HG02678 (cell line): ENCODE data around the gene STK33.

Experiments used
- ATAC-seq: cut with Tn5 transposase; IDR thresholded peaks from one replicate; pipeline ENCODE4 v1.9.1; 2021; ENCODE audit warnings: mild to moderate bottlenecking, moderate library complexity; ENCODE audit not compliant: unreplicated experiment

Gene STK33

DNA sequence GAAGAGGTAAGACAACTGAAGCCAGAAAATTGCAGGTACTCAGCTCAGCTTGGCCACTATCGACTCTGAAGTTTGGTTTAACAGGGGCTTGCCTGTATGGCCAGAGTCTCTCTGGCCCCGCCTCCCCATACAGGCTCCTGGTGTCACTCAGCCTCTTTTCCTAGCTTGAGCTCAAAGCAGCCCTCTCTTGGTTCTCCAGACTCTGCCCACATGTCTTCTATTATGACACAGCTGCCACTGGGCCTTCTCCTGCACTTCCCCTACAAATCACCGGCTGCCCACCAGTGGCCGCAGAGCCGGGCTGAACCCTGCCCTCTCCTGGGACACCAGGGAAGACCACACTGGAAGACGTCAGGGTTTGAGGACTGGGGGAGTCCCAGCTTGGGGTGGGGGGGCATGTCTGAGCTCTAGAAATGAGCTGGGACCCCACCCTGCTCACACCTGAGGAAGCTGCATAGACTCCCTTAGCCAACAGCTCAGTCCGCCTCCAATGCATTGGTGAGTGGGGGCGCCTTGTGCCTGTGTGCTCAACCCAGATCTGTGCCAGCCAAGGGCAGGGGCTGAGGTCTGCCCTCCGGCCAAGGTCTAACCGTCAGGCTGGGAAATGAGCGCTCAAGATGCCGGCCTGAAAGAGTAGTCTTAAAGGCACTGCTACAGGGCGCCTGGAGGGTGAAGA, 236.0 kb downstream of the STK33 start:
- ATAC-seq: no peak

DNA sequence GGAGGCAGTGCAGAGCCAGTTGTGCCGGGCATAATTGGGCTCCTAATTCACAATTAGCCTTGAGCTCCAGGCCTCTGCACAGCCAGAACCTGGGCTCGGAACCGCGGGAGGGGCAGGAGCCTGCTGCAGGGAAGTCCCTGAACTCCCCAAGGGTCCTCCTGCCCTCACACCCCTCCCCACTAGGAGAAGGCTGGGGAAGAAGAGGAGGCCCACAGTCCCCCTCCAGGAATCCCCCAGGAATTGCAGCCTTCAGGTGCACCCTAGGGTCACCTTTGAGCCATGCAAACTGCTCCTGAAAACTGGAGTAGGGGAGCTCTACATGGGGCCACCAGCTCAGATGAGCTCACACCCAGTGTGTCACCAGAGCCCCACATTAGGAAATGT, 236.5 kb downstream of the STK33 start:
- ATAC-seq: no peak

DNA sequence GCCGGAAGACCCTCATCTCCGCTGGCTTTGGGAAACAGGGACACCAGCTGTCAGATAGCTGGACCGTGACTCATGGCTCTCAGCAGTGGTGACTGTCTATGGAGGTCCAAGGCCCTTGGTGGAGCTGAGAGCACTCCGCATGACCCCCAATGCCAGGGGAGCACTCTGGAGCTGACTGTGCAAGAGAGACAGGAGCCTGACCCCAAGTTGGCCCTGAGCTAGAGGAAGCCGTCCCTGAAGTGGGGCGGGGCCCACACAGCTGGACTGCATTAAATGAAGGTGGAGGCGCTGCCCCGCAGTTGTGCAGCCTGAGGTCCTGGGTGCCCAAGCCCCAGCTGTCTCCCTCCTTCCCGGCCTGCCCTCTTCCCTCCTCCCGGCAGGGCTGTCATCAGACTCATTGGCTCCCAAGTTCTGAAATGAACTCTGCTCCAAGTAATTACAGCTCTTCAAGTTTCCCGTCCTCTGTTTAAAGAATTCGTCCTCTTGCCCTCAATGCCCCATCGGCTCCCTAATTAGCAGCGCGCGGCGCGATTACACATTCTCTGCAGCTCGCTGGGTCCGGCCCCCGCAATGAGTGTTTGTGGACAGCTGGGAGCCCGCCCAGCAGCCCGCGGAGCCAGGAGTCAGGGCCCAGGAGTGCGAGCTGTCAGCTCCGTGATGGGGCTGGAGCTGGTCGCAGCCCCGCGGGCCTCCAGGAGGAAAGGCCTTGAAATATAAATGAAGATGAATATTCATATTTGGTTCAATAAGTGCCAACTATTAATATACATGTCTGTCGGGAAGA, 237.1 kb downstream of the STK33 start:
- no peak for ATAC-seq

DNA sequence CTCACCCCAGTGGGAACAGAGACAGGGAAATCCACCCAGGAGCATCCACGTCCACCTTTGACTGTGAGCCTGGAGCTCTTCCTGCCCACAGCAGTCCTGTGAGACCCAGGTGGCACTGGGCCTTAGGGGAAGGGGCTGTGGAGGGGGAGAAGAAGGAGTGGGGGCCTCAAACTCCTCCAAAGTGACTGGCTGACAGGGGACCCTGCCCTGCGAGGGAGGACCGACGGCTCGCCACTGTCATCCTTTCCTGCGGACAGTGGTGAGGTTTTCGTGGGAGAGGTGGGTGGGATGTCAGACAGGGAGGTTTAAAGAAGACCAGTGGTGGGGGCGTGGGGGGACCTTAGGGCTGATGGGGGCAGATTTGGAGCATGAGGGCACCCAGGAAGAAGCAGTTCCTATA, 237.8 kb downstream of the STK33 start:
- ATAC-seq: no peak

DNA sequence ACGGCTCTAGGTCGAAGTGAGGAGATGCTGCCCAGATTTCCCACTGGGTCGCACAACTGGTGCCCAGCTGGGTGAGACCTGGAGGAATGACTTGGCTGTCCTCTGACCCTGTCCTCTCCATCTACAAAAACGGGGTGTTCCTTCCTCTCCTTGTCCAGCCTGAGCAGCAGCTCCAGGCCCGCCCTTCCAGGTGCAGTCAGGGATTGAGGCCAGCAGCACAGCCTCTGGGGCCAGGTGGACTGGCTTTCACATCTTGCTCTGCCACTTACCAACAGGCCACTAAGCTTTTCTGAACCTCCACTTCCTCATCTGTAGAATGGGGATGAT, 238.6 kb downstream of the STK33 start:
- ATAC-seq: no peak

DNA sequence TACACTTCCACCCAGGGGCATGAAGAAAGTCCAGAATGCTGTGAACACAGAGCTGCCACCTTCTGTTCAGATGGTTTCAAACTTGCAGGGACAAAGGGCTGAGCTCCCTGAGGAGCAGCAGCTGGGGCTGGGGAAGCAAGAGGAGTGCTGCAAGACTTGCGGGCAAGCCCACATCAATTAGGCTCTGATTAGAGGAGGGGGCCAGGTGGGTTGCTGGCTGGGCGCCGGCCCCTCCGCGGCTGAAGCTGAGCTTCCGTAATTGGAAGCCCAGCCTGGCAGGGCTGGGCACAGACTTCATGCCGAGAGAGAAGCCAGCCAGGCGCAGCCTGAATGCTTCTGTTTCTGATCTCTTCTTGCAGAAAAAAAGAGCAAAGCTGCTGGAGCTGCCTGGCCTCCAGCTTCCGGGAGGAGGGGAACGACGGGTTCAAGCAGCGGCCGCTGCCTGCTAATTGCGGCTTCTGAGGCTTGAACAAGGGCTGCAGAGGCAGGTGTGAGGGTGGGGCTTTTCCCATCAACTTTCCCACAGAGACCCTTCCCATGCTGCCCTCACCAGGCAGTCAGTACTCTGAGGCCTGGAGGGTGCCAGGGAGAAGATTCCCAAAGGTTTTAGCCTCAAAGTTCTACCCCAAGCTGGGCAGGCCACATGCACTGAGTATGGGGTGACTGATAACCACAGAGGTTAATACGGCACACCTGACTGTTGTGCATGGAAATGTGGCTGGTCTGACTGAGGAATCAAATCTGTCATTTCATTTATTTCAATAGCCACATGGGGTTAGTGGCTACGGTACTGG, 239.2 kb downstream of the STK33 start:
- no peak for ATAC-seq

DNA sequence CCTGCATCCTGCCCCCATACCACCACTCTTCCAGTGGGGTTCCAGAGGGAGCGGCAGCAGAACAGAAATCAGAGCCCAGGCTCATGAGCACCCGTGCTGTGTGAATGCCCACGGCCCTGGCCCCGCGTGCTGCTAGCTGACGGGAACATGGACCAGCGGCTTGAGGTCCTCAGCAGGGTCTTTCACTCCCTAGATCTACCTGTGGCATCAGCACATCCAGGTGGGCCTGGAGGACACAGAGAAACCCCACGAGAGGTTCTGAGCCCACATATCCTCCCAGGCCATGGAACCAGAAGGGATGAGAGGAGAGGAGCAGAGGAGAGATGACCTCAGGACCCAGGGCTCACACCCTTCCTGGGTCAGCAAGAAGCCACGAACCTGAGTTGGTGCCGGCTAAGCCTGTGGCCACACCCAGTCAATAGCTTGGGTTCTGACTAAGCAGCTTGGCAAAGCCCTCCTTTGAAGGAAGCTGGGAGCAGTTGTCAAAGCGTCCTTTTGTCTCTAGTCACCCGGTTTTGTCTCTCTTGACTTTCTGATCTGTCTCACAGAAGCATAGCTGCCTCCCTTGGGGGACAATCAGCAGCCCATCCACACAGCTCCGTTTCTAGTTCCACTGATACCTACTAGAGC, 241.0 kb downstream of the STK33 start:
- ATAC-seq: no peak

DNA sequence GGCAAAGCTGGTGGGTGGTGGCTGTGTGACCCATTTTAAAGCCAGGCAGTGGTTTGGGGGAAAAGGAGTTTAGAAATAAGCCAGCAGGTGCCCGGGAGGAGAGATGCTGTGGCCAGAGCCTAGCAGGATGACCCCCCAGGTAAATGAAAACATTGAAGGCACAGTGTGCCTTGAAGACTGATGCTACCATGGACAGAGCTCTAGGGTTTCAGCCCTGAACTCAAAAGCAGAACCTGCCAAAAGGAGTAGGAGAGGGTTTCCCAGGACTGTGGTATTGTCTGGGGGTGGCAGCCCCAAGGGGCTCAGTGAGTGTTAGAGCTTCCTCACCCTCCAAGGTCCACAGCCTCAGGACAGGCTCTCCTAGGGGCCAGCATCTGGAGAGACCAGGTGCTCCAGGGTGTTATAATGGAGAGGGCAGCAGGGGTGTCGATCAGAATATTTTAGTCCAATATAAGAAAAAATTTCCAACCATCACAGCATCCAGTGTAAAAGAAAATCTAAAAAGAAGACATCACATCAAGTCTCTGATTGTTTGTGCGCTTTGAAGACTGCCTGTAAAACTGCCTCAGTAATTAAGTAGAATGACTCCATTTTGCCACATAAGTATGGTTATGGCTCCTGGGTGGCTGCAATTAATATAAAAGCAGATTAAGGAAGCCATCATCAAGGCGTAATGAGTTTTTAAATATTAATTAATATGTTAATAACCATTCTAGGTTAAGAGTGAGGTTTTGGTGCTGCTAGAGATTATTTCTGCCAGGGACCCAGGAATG, 241.7 kb downstream of the STK33 start:
- no peak for ATAC-seq

DNA sequence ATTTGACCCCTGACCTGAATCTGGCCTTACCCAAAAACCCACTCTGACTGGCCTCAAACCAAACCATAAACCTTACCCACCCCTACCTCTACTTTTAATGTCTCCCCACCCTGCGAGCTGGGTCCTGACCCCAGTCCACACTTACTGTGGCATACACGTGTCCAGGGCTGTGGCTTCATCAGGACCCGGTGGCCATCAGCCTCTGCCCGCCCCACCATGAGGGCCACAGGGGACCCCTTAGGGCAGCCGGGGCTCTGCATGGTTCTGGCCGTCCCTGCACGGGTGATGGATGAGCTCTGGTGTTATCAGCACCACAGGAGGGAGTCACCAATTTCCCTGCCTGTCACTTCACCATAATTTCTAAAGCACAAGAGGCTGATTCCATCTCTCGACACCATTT, 242.8 kb downstream of the STK33 start:
- no peak for ATAC-seq

DNA sequence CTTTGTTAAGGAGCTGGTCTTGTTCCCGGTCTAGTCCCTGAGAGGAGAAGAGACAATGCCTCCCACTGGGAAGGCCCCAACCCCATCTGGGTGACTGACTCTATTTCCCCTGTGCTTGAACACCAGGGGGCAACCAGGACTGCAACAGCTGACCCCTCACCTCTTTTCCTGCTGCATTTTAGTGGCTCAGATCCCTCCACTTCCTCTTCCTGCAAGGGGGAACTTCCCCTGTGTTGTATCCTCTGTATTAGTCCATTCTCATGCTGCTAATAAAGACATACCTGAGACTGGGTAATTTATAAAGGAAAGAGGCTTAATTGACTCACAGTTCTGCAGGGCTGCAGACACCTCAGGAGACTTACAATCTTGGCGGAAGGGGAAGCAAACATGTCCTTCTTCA, 246.1 kb downstream of the STK33 start:
- ATAC-seq: no peak

DNA sequence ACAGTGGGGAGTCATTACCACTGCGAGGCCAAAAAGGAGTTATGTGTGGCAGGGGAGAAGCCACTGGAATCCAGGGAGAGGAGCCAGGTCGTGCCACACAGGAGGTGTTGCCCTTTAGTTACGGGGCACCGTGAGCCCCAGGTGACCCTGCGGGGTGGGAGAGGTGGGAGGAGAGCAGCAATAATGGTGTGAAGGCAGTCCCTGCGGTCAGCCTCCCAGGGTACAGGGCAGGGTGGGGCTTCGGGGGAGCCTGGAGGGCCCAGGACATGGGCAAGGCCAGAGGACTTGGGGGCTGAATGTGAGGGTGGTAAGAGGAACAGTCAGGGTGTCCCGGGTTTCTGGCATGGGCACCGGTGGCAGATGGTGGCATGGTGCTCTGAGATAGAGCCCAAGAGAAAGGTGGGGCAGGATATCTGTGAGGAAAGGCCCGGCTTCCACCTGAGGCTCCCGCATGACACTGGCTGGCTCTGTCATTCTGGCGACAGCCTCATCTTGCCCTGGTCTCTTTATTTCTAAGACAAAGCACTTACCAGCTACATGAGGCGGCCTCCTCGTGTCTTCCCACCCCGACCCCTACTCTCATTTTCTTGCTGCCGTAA, 247.8 kb downstream of the STK33 start:
- ATAC-seq: no peak

DNA sequence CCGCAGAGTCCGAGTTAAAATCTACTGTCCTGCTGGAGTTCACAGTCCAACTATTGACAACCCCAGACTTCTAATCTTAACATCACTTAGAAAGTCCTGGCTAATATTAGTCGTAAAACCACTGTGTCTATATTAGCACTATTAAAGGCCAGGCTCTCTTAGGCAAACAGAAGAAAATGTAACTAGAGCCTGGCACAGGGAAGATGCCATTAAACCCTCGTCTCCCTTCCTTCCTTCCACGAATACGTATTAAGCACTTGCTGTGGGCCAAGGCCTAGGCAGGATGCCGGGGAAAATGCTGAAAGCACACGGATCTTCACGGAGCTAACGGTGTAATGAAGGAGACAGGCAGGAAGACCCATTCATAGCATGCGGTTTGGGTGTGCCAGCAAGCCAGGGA, 248.8 kb downstream of the STK33 start:
- no peak for ATAC-seq

DNA sequence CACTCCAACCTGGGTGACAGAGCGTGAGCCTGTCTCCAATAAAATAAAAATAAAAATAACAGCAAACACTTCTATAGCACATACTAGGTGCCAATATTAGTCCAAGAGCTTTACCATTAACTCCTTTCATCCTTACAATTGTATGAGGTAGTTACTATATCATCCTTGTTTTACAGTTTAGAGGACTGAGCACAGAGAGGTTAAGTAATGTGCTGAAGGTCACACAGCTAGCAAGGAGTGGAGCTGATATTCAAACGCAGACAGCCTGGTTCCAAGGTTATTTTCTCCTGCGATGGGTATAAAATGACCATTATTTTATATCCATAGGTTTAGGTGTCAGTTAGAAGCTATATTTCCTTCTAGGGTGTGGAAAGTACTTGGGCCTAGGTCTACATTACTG, 249.7 kb downstream of the STK33 start:
- no peak for ATAC-seq

DNA sequence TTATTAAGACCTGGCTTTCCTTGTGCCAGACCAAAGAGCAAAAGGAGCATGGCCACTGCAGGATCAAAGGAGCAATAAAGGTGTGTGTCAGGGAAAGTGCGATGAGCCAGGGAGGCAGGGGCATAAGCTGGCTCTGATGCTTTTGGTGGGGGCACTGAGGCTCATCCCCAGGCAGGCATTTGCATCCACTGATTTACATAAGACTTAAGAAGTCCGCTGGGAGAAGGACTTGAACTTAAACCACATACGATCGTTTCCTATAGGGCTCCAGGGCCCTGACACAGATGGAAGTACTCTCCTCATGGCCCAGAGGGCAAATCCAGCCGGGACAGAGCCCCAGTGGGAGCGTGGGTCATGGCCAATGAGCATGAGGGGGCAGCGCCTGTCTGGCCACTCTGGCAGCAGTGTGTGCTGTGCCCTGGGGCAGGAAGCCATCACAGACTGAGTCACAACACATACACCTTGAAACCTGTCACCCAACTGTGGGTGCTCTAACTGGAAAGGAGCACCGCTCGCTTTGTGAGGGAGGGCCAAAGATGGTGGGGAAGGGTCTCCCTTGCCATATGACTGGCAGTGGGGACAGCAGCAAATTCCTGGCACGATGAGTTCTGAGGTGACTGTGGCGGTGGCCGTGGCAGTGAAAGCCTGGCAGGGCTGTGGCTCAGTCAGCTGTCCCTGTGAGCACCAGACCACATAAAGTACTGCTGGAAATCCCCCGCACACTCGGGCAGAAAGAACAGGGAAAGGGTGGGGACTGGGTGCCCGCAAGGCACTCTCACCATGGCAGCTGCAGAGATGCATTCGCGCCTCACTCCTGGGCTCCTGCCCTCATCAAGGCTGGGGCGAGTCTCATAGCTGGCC, 251.0 kb downstream of the STK33 start:
- peak; percentile 86 for ATAC-seq

DNA sequence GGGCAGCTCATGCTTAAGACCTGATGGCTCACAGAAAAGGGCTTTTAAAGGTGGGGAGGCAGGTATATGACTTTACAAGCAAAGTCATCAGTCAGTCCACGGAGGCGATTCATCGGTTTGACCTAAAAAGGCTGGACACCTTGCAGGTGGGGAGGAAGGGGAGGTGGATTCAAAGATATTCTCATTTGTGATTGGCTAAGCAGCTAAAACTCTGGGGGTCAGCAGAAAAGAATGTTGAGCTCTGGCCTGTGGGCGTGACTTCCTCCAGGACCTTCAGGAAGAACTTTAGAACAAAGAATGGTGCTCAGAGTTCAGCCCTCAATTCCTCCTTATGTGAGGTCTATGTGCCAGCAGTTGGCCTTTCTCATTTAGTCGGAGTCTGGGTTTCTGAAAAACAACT, 252.0 kb downstream of the STK33 start:
- ATAC-seq: no peak
